Amygdala (tissue), 56 donors: Measurements from ENCODE around the gene PLVAP.
A peak's percentile ranks its signal among the peaks of the same experiment; 100 is the strongest.

Experiments used
- DNase-seq, 56 donors: peaks; one replicate each; lab custom pipeline; 2025; lab: John Stamatoyannopoulos, UW

PLVAP gene

GRCh38 chr19:17336872-17337674, 40.1 kb downstream of the PLVAP start, which contains the start of gene GTPBP3:
Gene GTPBP3 (plus strand): TSS chr19:17337553. CDS start chr19:17337612, 59 bp downstream.
- peak; percentile 32 to 99 (median 94) for DNase-seq

DNA sequence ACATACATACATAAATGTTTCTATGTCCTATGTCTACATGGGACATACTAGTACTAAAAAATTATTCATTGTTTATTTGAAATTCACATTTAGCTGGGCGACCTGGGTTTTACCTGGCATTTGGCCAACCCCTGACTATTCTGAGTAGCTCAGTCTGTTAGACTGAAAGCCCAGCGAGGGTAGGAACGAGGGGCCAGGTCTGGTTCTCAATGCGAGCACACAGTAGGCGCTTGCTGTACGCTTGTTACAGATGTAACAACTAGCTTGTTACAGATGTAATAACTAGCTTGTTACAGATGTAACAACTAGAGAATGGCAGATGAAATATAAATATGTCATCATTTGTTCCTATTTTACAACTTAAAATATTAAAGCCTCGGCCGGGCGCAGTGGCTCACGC, 41.6 kb downstream of the PLVAP start:
- DNase-seq, result peak in 1 of 56 donors; percentile 26

GRCh38 chr19:17334414-17335409, 42.4 kb downstream of the PLVAP start, which contains the start of gene ANO8:
Gene ANO8 (minus strand): TSS chr19:17334855. CDS start chr19:17334670, 185 bp downstream.
- DNase-seq, result peak in 55 of 56 donors; percentile 70 to 96 (median 90)

DNA sequence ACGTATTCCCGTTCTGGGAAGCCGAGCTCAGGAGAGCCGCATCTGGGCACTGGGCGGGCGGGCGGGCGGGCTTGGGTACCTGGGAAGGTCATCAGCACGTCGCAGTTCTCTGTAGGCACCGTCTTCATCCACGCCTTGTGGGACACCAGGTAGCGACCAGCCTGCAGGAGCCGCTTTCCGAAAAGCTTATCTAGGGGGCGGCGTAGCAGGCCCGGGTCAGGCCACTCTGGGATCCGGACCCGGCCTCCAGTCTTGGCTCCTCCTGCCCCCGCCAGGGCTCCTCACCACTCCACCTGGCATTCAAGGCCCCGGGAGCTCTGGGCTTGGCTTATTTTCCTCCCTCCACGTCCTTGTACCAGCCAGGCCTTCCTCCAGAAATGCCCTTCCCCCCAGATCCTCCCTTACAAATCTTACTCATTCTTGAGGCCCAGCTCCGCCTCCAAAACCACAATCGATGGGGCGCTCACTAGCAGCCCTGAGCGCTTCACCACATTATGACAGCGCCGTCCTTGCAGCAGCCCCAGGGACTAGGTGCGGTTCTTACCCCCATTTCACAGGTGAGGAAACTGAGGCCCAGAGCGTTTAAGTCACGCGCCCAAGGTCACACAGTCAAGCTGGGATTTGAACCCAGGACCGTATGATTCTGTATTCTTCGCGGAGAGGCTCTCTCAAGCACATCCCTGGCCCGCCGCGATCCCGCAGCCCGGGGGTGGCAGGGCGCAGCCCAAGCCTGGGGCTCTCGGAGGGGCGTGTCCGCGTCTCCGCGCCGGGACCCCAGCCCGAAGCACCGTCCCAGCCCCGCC, 43.3 kb downstream of the PLVAP start:
- peak in 15 of 56 donors; percentile 15 to 49 (median 30) for DNase-seq

- peak in 29 of 56 donors; percentile 6 to 83 (median 41) for DNase-seq
These were observed 44.2 kb downstream of the PLVAP start for GRCh38 chr19:17332677-17333581.

GRCh38 chr19:17332360-17332676, 44.8 kb downstream of the PLVAP start:
- no peak for DNase-seq

- DNase-seq, result no peak
These were observed 46.0 kb downstream of the PLVAP start for GRCh38 chr19:17331045-17331558.

GRCh38 chr19:17330262-17331044, 46.7 kb downstream of the PLVAP start:
- no peak for DNase-seq

GRCh38 chr19:17329366-17330261, 47.5 kb downstream of the PLVAP start:
- no peak for DNase-seq

DNA sequence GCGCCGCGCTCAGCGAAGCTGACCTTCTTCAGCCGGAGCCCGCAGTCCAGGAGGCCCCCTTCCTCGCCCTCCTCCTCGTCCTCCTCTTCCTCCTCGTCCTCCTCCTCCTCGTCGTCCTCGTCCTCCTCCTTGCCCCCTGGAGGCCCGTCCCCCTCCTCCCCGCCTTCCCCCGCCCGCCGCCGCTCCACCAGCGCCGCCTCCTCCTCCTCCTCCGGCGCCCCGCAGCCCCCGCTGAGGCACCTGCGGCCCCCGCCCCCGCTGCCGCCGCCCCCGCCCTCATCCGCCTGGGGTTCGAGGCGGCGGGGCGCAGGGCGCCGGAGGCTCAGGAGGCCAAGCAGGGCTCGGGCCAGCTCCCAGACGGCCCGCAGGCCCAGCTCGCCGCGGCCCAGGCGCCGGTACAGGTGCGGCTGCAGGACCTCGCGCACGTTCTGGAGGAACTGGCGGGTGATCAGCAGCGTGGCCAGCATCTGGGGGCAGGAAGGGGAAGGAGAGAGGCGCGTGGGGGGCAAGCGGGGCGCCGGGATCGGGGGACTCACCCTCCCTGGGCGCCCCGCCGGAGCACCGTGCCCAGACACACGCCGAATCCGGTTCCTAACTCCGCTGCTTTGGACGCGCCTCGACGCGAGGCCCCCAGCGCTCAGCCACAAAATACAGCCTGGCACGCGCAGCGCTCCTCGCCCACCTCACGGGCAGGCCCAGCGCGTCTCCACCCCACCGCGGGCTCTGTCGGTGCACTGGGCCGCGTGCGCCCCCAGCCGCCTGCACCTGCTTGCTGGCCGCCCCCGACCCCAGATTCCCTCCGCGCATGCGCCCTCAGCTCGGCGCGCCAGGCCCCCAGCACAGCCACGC, 48.4 kb downstream of the PLVAP start:
- no peak for DNase-seq

GRCh38 chr19:17327654-17328516, 49.3 kb downstream of the PLVAP start:
- no peak for DNase-seq

- no peak for DNase-seq
These were observed 50.0 kb downstream of the PLVAP start for GRCh38 chr19:17327068-17327653.

- no peak for DNase-seq
These were observed 50.6 kb downstream of the PLVAP start for GRCh38 chr19:17326595-17326966.

DNA sequence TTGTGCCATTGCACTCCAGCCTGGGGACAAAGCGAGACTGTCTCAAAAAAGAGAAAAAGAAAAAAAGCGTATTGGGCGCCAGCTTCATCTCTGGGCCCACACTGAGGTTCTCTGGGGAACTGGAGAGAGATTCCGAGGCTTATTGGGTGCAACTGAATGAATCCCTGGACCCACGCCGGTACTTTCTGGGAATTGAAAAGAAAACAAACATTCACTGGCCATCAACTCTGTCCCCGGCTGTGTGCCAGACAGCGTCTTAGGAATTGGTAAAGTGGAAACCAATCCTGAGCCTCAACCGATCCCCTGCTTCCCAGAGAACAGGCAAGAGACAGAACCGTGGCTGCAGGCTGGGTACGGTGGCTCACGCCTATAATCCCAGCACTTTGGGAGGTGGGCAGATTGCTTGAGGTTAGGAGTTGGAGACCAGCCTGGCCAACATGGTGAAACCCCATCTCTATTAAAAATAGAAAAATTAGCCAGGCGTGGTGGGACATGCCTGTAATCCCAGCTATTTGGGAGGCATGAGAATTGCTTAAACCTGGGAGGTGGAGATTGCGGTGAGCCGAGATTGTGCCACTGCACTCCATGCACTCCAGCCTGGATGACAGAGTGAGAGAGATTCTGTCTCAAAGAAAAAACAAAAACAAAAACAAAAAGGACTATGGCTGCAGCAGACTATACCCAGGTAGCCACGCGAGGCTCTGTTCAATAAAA, 51.1 kb downstream of the PLVAP start:
- DNase-seq, result peak in 48 of 56 donors; percentile 17 to 84 (median 50)
